OCI-LY1 (cell line): ENCODE measurements around the gene MRPL40.

ENCODE experiments used
- H2AFZ ChIP-seq: fragments of 200-600 bp; sonication (generic), shearing (Covaris generic); 2 replicates; pipeline ENCODE4 v1.6.0; 2014; ENCODE audit warnings: antibody characterized with exemption, mild to moderate bottlenecking, low read length
- H3F3A ChIP-seq: fragments of 200-600 bp; sonication (generic), shearing (Covaris generic); 2 replicates; pipeline ENCODE4 v1.6.0; 2014; ENCODE audit warnings: mild to moderate bottlenecking, antibody characterized with exemption, low read length, moderate library complexity; ENCODE audit not compliant: insufficient read depth
- H3K27ac ChIP-seq: fragments of 200-600 bp; sonication (generic); 2 replicates; pipeline ENCODE4 v1.5.1; 2014; ENCODE audit warnings: low read length, mixed run types, mild to moderate bottlenecking, low read depth; ENCODE audit not compliant: poor library complexity, severe bottlenecking
- H3K27me3 ChIP-seq: fragments of 200-600 bp; sonication (generic); 2 replicates; pipeline ENCODE4 v1.6.0; 2014; ENCODE audit warnings: antibody characterized with exemption, mild to moderate bottlenecking, low read length, moderate library complexity; ENCODE audit not compliant: insufficient read depth
- H3K36me3 ChIP-seq: fragments of 200-600 bp; sonication (generic); 2 replicates; pipeline ENCODE4 v1.6.1; 2014; ENCODE audit warnings: mild to moderate bottlenecking, antibody characterized with exemption, low read length, moderate library complexity, mixed read lengths; ENCODE audit not compliant: insufficient read depth
- H3K4me1 ChIP-seq: fragments of 200-600 bp; sonication (generic); 2 replicates; pipeline ENCODE4 v1.5.1; 2014; ENCODE audit warnings: mild to moderate bottlenecking, low read length, moderate library complexity; ENCODE audit not compliant: insufficient read depth, severe bottlenecking
- H3K4me2 ChIP-seq: fragments of 200-600 bp; sonication (generic), shearing (Covaris generic); 2 replicates; pipeline ENCODE4 v1.6.1; 2014; ENCODE audit warnings: low read length
- H3K4me3 ChIP-seq: fragments of 200-600 bp; sonication (generic); 2 replicates; pipeline ENCODE4 v1.5.1; 2014; ENCODE audit warnings: low read length, low read depth, mild to moderate bottlenecking, mixed read lengths; ENCODE audit not compliant: poor library complexity, severe bottlenecking
- H3K79me2 ChIP-seq: fragments of 200-600 bp; shearing (Covaris generic); 2 replicates; pipeline ENCODE4 v1.6.1; 2016; ENCODE audit warnings: mixed run types, low read length, mixed read lengths; ENCODE audit not compliant: insufficient read depth
- H3K9ac ChIP-seq: fragments of 200-600 bp; sonication (generic), shearing (Covaris generic); 2 replicates; pipeline ENCODE4 v1.6.1; 2014; ENCODE audit warnings: mild to moderate bottlenecking, low read length, mixed read lengths
- H3K9me2 ChIP-seq: fragments of 200-600 bp; sonication (generic), shearing (Covaris generic); 2 replicates; pipeline ENCODE4 v1.6.1; 2014; ENCODE audit warnings: low read depth, mild to moderate bottlenecking, low read length, mixed read lengths
- H3K9me3 ChIP-seq: fragments of 200-600 bp; shearing (Covaris generic); 2 replicates; pipeline ENCODE4 v1.6.1; 2014; ENCODE audit warnings: low read length, mixed read lengths
- H4K20me1 ChIP-seq: fragments of 200-600 bp; sonication (generic), shearing (Covaris generic); 2 replicates; pipeline ENCODE4 v1.6.0; 2016; ENCODE audit warnings: mild to moderate bottlenecking, low read length; ENCODE audit not compliant: insufficient read depth
- EZH2 ChIP-seq: fragments of 200-600 bp; sonication (generic), shearing (Covaris generic); IDR thresholded peaks from 2 replicates; pipeline ENCODE4 v1.8.0; 2017; ENCODE audit warnings: borderline replicate concordance, mixed run types, mild to moderate bottlenecking, antibody characterized with exemption, low read length, moderate library complexity, mixed read lengths
- TF ChIP-seq, protein P1 (sequence below): fragments of 200-600 bp; sonication (generic), shearing (Covaris generic); IDR thresholded peaks from 2 replicates; pipeline ENCODE4 v1.5.1; 2017; ENCODE audit warnings: mild to moderate bottlenecking, antibody characterized with exemption, low read length, moderate library complexity, mixed read lengths

The MRPL40 gene

GRCh38 chr22:19407649-19408606, 24.4 kb upstream of the MRPL40 start:
- Histone ChIP-seq H3K9me3 (no peaks in the 10 kb centered on the region), H3K4me1 (no peaks in the 10 kb centered on the region), H3K36me3 (peaks cover 85% of the 10 kb centered on the region), H2AFZ (no peak overlapping the region), H3F3A (no peaks in the 10 kb centered on the region), H3K9ac (no peak overlapping the region), H3K79me2 (peaks cover 17% of the 10 kb centered on the region), H3K9me2 (no peaks in the 10 kb centered on the region), H3K27ac (no peak overlapping the region), H3K4me3 (no peak overlapping the region), H3K4me2 (no peak overlapping the region), H3K27me3 (no peaks in the 10 kb centered on the region), H4K20me1 (peaks cover 3% of the 10 kb centered on the region; the same call in 1 of the 2 replicates)
- TF ChIP-seq, protein P1, sequence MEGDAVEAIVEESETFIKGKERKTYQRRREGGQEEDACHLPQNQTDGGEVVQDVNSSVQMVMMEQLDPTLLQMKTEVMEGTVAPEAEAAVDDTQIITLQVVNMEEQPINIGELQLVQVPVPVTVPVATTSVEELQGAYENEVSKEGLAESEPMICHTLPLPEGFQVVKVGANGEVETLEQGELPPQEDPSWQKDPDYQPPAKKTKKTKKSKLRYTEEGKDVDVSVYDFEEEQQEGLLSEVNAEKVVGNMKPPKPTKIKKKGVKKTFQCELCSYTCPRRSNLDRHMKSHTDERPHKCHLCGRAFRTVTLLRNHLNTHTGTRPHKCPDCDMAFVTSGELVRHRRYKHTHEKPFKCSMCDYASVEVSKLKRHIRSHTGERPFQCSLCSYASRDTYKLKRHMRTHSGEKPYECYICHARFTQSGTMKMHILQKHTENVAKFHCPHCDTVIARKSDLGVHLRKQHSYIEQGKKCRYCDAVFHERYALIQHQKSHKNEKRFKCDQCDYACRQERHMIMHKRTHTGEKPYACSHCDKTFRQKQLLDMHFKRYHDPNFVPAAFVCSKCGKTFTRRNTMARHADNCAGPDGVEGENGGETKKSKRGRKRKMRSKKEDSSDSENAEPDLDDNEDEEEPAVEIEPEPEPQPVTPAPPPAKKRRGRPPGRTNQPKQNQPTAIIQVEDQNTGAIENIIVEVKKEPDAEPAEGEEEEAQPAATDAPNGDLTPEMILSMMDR, result no peak
- TF ChIP-seq EZH2, result no peak

DNA sequence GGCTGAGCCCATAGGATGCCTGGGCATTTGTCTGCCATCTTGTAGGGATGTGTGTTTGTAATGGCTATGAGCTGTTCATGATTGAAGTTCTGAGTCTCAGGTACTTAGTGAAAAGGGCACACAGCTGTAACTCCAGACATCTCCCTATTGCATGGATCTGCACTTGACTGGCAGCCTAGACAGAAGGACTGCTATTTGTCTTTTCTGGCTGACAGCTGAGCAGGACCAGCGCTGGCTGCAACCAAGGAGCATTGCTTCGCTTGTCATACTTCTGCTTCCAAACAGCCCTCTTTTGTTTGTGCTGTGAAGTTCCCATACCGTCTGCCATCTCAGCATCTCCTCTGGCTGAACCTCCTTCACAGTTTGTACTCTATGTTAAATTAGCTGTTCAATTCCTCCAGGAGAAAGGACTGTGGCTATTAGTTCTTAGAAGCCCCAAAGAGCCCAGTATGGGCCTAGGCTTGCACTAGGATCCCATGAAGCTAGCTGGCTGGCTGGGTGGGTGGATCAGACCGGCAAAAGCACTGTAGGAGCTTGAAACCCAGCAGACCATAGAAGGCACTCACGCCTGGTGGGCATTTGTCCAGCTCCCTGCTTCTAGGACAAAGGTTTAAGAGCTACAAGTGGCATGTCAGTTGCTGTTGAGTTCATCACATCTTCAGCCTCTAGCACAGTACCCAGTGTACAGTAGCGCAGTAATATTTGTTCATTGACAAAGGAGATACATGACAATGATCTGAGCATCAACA, 21.2 kb upstream of the MRPL40 start:
- Histone ChIP-seq H3K4me2 (no peak overlapping the region), H3F3A (no peaks in the 10 kb centered on the region), H4K20me1 (peaks cover 3% of the 10 kb centered on the region; the same call in 1 of the 2 replicates), H3K27me3 (no peaks in the 10 kb centered on the region), H3K4me1 (no peaks in the 10 kb centered on the region), H3K9me3 (no peaks in the 10 kb centered on the region), H2AFZ (no peak overlapping the region), H3K9ac (no peak overlapping the region), H3K9me2 (no peaks in the 10 kb centered on the region), H3K4me3 (no peak overlapping the region), H3K36me3 (peaks cover 63% of the 10 kb centered on the region), H3K27ac (no peak overlapping the region), H3K79me2 (peaks cover 47% of the 10 kb centered on the region)
- TF ChIP-seq EZH2, result no peak
- TF ChIP-seq, protein P1, result no peak

- H3K4me2 ChIP-seq, result no peak overlapping the region
- no peak overlapping the region for H3K27ac ChIP-seq
- H3K4me3 ChIP-seq, result no peak overlapping the region
- H3K79me2 ChIP-seq, result peaks cover 52% of the 10 kb centered on the region
- H2AFZ ChIP-seq, result no peak overlapping the region
- no peaks in the 10 kb centered on the region for H3K9me2 ChIP-seq
- H3K9me3 ChIP-seq, result no peaks in the 10 kb centered on the region
- no peaks in the 10 kb centered on the region for H3K27me3 ChIP-seq
- TF ChIP-seq EZH2, result no peak
- TF ChIP-seq, protein P1, result no peak
- H3K9ac ChIP-seq, result no peak overlapping the region
- no peaks in the 10 kb centered on the region for H3K4me1 ChIP-seq
- peaks cover 63% of the 10 kb centered on the region for H3K36me3 ChIP-seq
- H3F3A ChIP-seq, result no peaks in the 10 kb centered on the region
- H4K20me1 ChIP-seq, result peaks cover 3% of the 10 kb centered on the region; the same call in 1 of the 2 replicates
Measured at GRCh38 chr22:19411690-19412045, 20.7 kb upstream of the MRPL40 start.
